Liver (tissue), 9 donors: ENCODE data around the gene FAM219A. TPM values are rescaled to one million over a fixed set of nuclear protein-coding genes. Genes with fewer than 3 reads are reported as not detected.

ENCODE experiments used
- DNase-seq: peaks from one replicate; pipeline ENCODE4 v3.0.0-alpha.2; 2017; ENCODE audit warnings: low spot score
- H3K27ac ChIP-seq, 2 donors: one replicate each; pipeline ENCODE4 v1.7.0; 2013; ENCODE audit warnings: inconsistent platforms in 2 of 2, low read length in 2 of 2, control low read depth in 1 of 2, low read depth in 1 of 2, mild to moderate bottlenecking in 1 of 2
- H3K27me3 ChIP-seq, 4 donors: one replicate each; pipeline versions ENCODE4 v1.6.1 to v1.7.0; 2013; ENCODE audit warnings: low read length in 3 of 4, inconsistent platforms in 1 of 4, mild to moderate bottlenecking in 1 of 4, moderate library complexity in 1 of 4; ENCODE audit not compliant: control insufficient read depth in 4 of 4, insufficient read depth in 4 of 4
- H3K36me3 ChIP-seq, 4 donors: one replicate each; pipeline versions ENCODE4 v1.6.1 to v1.7.0; 2013; ENCODE audit warnings: low read length in 3 of 4, mild to moderate bottlenecking in 3 of 4, low read depth in 1 of 4, moderate library complexity in 1 of 4; ENCODE audit not compliant: control insufficient read depth in 4 of 4, insufficient read depth in 3 of 4
- H3K4me1 ChIP-seq, 4 donors: one replicate each; pipeline versions ENCODE4 v1.6.1 to v1.7.0; 2013; ENCODE audit warnings: low read length in 3 of 4, mild to moderate bottlenecking in 3 of 4, moderate library complexity in 1 of 4; ENCODE audit not compliant: control insufficient read depth in 4 of 4, insufficient read depth in 4 of 4
- H3K4me3 ChIP-seq, 3 donors: one replicate each; pipeline versions ENCODE4 v1.6.1 to v1.7.0; 2013; ENCODE audit warnings: low read length in 3 of 3, control low read depth in 1 of 3, low read depth in 1 of 3, mild to moderate bottlenecking in 1 of 3
- H3K9ac ChIP-seq, 2 donors: one replicate each; pipeline ENCODE4 v1.7.0; 2013; ENCODE audit warnings: low read length in 2 of 2, mild to moderate bottlenecking in 2 of 2, moderate library complexity in 2 of 2, control low read depth in 1 of 2, low read depth in 1 of 2
- H3K9me3 ChIP-seq, 4 donors: one replicate each; pipeline versions ENCODE4 v1.6.1 to v1.7.0; 2013; ENCODE audit warnings: low read length in 3 of 4; ENCODE audit not compliant: control insufficient read depth in 4 of 4
- ATF3 ChIP-seq: IDR thresholded peaks from 2 replicates; pipeline ENCODE4 v1.6.1; 2016; ENCODE audit warnings: antibody characterized with exemption
- CTCF ChIP-seq: fragments of 150-350 bp; IDR thresholded peaks from 2 replicates; pipeline ENCODE4 v1.5.1; 2017; ENCODE audit warnings: improper control_type of control experiment, low read depth, low read length; ENCODE audit not compliant: missing input control
- EGR1 ChIP-seq, 2 donors: IDR thresholded peaks; 2 replicates each; pipeline ENCODE4 v1.6.1; 2016 to 2018; ENCODE audit warnings: antibody characterized with exemption in 2 of 2, low read depth in 2 of 2
- FOXA1 ChIP-seq: IDR thresholded peaks from 2 replicates; pipeline ENCODE4 v1.6.1; 2016; ENCODE audit warnings: antibody characterized with exemption
- FOXA2 ChIP-seq: IDR thresholded peaks from 2 replicates; pipeline ENCODE4 v1.6.1; 2016; ENCODE audit warnings: antibody characterized with exemption
- GABPA ChIP-seq, 2 donors: IDR thresholded peaks in 1 of 2; conservative IDR thresholded peaks in 1 of 2; 2 replicates each; pipeline ENCODE4 v1.6.1; 2016; ENCODE audit warnings: antibody characterized with exemption in 2 of 2, mild to moderate bottlenecking in 1 of 2, moderate library complexity in 1 of 2
- HNF4A ChIP-seq, 2 donors: conservative IDR thresholded peaks; 2 replicates each; pipeline ENCODE4 v1.6.1; 2016; ENCODE audit warnings: antibody characterized with exemption in 2 of 2, mild to moderate bottlenecking in 2 of 2
- HNF4G ChIP-seq: IDR thresholded peaks from 2 replicates; pipeline ENCODE4 v1.6.1; 2016; ENCODE audit warnings: antibody characterized with exemption
- JUND ChIP-seq, 2 donors: IDR thresholded peaks; 2 replicates each; pipeline ENCODE4 v1.6.1; 2016; ENCODE audit warnings: antibody characterized with exemption in 2 of 2
- MAX ChIP-seq: IDR thresholded peaks from 2 replicates; pipeline ENCODE4 v1.6.1; 2016; ENCODE audit warnings: antibody characterized with exemption
- NR2F2 ChIP-seq: IDR thresholded peaks from 2 replicates; pipeline ENCODE4 v1.6.1; 2016; ENCODE audit warnings: antibody characterized with exemption
- RAD21 ChIP-seq, 2 donors: IDR thresholded peaks; 2 replicates each; pipeline ENCODE4 v1.6.1; 2016; ENCODE audit warnings: antibody characterized with exemption in 2 of 2, mild to moderate bottlenecking in 2 of 2
- RXRA ChIP-seq, 2 donors: IDR thresholded peaks; 2 replicates each; pipeline ENCODE4 v1.6.1; 2017 to 2018; ENCODE audit warnings: antibody characterized with exemption in 2 of 2, mild to moderate bottlenecking in 1 of 2
- SP1 ChIP-seq: IDR thresholded peaks from 2 replicates; pipeline ENCODE4 v1.6.1; 2018; ENCODE audit warnings: antibody characterized with exemption, mild to moderate bottlenecking
- TAF1 ChIP-seq: conservative IDR thresholded peaks from 2 replicates; pipeline ENCODE4 v1.6.1; 2016; ENCODE audit warnings: antibody characterized with exemption, mild to moderate bottlenecking
- YY1 ChIP-seq: IDR thresholded peaks from 2 replicates; pipeline ENCODE4 v1.6.1; 2016; ENCODE audit warnings: antibody characterized with exemption, mild to moderate bottlenecking
- WGBS: extraction: QIAGEN DNeasy Blood & Tissue Kit; methylation state at CpG from one replicate; pipeline ENCODE4 v1.1.7; 2013; 5-methylcytosine and 5-hydroxymethylcytosine counted together
- polyA plus RNA-seq, 2 donors: library from polyadenylated mRNA; stranded (reverse) in 1 of 2; unstranded in 1 of 2; fragments of 200-250 nt in 1 of 2; fragments of >200 nt in 1 of 2; fragmentation: Nextera tagmentation in 1 of 2; extraction: Ambion mirVana in 1 of 2; gene quantifications; one replicate each; pipeline versions ENCODE4 v1.2.1 to v1.2.3, GENCODE V29; 2013 to 2015
- total RNA-seq, 2 donors: library from RNA; depleted of rRNA; stranded (reverse); fragments of >200 nt; gene quantifications; one replicate each; pipeline ENCODE4 v1.2.3, GENCODE V29; 2014
- TF ChIP-seq, protein P1 (sequence below): IDR thresholded peaks from 2 replicates; pipeline ENCODE4 v1.6.1; 2016; ENCODE audit warnings: antibody characterized with exemption
- TF ChIP-seq, protein P2 (sequence below): IDR thresholded peaks from 2 replicates; pipeline ENCODE4 v1.6.1; 2016; ENCODE audit warnings: antibody characterized with exemption, mild to moderate bottlenecking
- donor health status: healthy.
- donor health status: healthy.
- donor health status: healthy.
- donor health status: healthy.
- donor health status: healthy.

FAM219A gene
- total and polyA plus RNA-seq, 4 donors = 1.6 to 3.6 (median 2.4) TPM

DNA sequence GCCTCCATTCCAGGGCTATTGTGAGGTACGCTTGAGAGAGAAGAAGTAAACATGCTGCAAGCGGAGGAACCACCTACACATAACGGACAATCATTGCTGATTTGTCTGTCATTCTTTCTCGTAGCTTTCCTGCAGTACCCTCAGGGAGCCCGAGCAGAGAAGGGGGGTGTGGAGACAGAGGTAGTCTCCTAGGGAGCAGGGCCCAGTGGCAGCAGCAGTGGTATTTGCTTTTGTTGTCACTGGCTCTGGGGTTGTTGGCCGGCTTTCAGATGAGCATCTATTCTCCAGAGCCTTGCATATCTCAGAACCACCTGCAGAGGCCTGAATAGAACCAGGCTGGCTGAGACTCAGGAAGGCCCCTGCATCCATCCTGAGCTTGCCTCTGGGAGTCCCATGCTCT lies 44.5 kb upstream of the FAM219A start:
- Histone ChIP-seq H3K4me1 (peaks cover 0 to 9% (median 4%) of the 10 kb centered on the region in 4 donors), H3K9me3 (no peaks in the 10 kb centered on the region), H3K9ac (no peak overlapping the region), H3K27me3 (no peaks in the 10 kb centered on the region), H3K36me3 (no peaks in the 10 kb centered on the region), H3K27ac (no peak overlapping the region), H3K4me3 (no peak overlapping the region)
- no peak for DNase-seq
- TF ChIP-seq HNF4G (no peak), MAX (no peak), CTCF (no peak), NR2F2 (no peak), HNF4A (conservative IDR thresholded peaks at IDR 0.05) (no peak), RAD21 (IDR thresholded peaks at IDR 0.05) (no peak), JUND (IDR thresholded peaks at IDR 0.05) (no peak), FOXA2 (no peak), GABPA (IDR thresholded peaks at IDR 0.05 in 1 of 2, conservative IDR thresholded peaks at IDR 0.05 in 1 of 2) (no peak), YY1 (no peak), TAF1 (no peak), SP1 (no peak), ATF3 (no peak), RXRA (IDR thresholded peaks at IDR 0.05) (no peak), FOXA1 (no peak), EGR1 (IDR thresholded peaks at IDR 0.05; ENCODE audit: low read depth in 2 of 2) (no peak)
- TF ChIP-seq, protein P1, sequence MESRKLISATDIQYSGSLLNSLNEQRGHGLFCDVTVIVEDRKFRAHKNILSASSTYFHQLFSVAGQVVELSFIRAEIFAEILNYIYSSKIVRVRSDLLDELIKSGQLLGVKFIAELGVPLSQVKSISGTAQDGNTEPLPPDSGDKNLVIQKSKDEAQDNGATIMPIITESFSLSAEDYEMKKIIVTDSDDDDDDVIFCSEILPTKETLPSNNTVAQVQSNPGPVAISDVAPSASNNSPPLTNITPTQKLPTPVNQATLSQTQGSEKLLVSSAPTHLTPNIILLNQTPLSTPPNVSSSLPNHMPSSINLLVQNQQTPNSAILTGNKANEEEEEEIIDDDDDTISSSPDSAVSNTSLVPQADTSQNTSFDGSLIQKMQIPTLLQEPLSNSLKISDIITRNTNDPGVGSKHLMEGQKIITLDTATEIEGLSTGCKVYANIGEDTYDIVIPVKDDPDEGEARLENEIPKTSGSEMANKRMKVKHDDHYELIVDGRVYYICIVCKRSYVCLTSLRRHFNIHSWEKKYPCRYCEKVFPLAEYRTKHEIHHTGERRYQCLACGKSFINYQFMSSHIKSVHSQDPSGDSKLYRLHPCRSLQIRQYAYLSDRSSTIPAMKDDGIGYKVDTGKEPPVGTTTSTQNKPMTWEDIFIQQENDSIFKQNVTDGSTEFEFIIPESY = no peak
- TF ChIP-seq, protein P2, sequence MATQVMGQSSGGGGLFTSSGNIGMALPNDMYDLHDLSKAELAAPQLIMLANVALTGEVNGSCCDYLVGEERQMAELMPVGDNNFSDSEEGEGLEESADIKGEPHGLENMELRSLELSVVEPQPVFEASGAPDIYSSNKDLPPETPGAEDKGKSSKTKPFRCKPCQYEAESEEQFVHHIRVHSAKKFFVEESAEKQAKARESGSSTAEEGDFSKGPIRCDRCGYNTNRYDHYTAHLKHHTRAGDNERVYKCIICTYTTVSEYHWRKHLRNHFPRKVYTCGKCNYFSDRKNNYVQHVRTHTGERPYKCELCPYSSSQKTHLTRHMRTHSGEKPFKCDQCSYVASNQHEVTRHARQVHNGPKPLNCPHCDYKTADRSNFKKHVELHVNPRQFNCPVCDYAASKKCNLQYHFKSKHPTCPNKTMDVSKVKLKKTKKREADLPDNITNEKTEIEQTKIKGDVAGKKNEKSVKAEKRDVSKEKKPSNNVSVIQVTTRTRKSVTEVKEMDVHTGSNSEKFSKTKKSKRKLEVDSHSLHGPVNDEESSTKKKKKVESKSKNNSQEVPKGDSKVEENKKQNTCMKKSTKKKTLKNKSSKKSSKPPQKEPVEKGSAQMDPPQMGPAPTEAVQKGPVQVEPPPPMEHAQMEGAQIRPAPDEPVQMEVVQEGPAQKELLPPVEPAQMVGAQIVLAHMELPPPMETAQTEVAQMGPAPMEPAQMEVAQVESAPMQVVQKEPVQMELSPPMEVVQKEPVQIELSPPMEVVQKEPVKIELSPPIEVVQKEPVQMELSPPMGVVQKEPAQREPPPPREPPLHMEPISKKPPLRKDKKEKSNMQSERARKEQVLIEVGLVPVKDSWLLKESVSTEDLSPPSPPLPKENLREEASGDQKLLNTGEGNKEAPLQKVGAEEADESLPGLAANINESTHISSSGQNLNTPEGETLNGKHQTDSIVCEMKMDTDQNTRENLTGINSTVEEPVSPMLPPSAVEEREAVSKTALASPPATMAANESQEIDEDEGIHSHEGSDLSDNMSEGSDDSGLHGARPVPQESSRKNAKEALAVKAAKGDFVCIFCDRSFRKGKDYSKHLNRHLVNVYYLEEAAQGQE = no peak
- WGBS = 74% methylated on average over 6 of the region's 6 CpGs
